SK-N-SH (cell line): ENCODE results near the gene ETS1.

ENCODE experiments used
- CTCF ChIP-seq: fragments of 200-600 bp; sonication (generic); IDR thresholded peaks from 2 replicates; pipeline ENCODE4 v1.6.1; 2017; ENCODE audit warnings: antibody characterized with exemption, mild to moderate bottlenecking, moderate library complexity
- ELF1 ChIP-seq: IDR thresholded peaks from 2 replicates; pipeline ENCODE4 v1.4.0; 2012
- POLR2AphosphoS5 ChIP-seq: IDR thresholded peaks from 2 replicates; pipeline ENCODE4 v1.6.1; 2012; ENCODE audit warnings: low read depth, low read length
- RAD21 ChIP-seq: IDR thresholded peaks from 2 replicates; pipeline ENCODE4 v1.6.1; 2012; ENCODE audit warnings: mild to moderate bottlenecking, low read length

- no peak for TF ChIP-seq POLR2AphosphoS5
- no peak for TF ChIP-seq RAD21
- TF ChIP-seq CTCF, result no peak
- TF ChIP-seq ELF1, result no peak
Observed at GRCh38 chr11:128465946-128466705, 121.2 kb downstream of the ETS1 start.
